Muscle layer of duodenum (tissue), 2 donors: ENCODE results near the gene UTP14A.
A peak's percentile ranks its signal among the peaks of the same experiment; 100 is the strongest.

Experiments
- H3K27ac ChIP-seq: one replicate; pipeline ENCODE4 v1.7.0; 2013; ENCODE audit warnings: mild to moderate bottlenecking, low read length
- H3K27me3 ChIP-seq: one replicate; pipeline ENCODE4 v1.7.0; 2013; ENCODE audit warnings: low read depth, mild to moderate bottlenecking, control low read depth, low read length
- H3K36me3 ChIP-seq, 2 donors: one replicate each; pipeline ENCODE4 v1.7.0; 2013; ENCODE audit warnings: low read length in 2 of 2, control low read depth in 1 of 2, mild to moderate bottlenecking in 1 of 2; ENCODE audit not compliant: insufficient read depth in 2 of 2, control insufficient read depth in 1 of 2
- H3K4me1 ChIP-seq, 2 donors: one replicate each; pipeline ENCODE4 v1.7.0; 2013; ENCODE audit warnings: low read length in 2 of 2, mild to moderate bottlenecking in 2 of 2, control low read depth in 1 of 2, moderate library complexity in 1 of 2; ENCODE audit not compliant: insufficient read depth in 2 of 2, control insufficient read depth in 1 of 2
- H3K4me3 ChIP-seq, 2 donors: one replicate each; pipeline ENCODE4 v1.7.0; 2013; ENCODE audit warnings: low read length in 2 of 2, low read depth in 1 of 2, mild to moderate bottlenecking in 1 of 2
- H3K9me3 ChIP-seq, 2 donors: one replicate each; pipeline ENCODE4 v1.7.0; 2013; ENCODE audit warnings: low read length in 2 of 2, control low read depth in 1 of 2, mild to moderate bottlenecking in 1 of 2; ENCODE audit not compliant: control insufficient read depth in 1 of 2
- donor health status: healthy.

UTP14A gene

GRCh38 chrX:129931411-129932015, 25.5 kb downstream of the UTP14A start:
- H3K9me3 ChIP-seq: no peaks in the 10 kb centered on the region
- no peaks in the 10 kb centered on the region for H3K27me3 ChIP-seq
- H3K27ac ChIP-seq: peak overlapping the region; percentile 63
- no peaks in the 10 kb centered on the region for H3K4me1 ChIP-seq
- peak overlapping the region; percentile 67 to 68 for H3K4me3 ChIP-seq
- peaks cover 8 to 9% of the 10 kb centered on the region in 2 donors for H3K36me3 ChIP-seq

GRCh38 chrX:129932016-129932820, 26.3 kb downstream of the UTP14A start:
- peaks cover 1 to 5% of the 10 kb centered on the region in 2 donors for H3K36me3 ChIP-seq
- H3K27ac ChIP-seq: peak overlapping the region; percentile 63
- no peaks in the 10 kb centered on the region for H3K9me3 ChIP-seq
- no peaks in the 10 kb centered on the region for H3K27me3 ChIP-seq
- peak overlapping the region; percentile 44 to 67 for H3K4me3 ChIP-seq
- no peaks in the 10 kb centered on the region for H3K4me1 ChIP-seq

GRCh38 chrX:129932821-129933321, 26.9 kb downstream of the UTP14A start:
- H3K27ac ChIP-seq: no peak overlapping the region
- H3K4me3 ChIP-seq: peak overlapping the region in 1 of 2 donors; percentile 44
- no peaks in the 10 kb centered on the region for H3K27me3 ChIP-seq
- no peaks in the 10 kb centered on the region for H3K9me3 ChIP-seq
- H3K4me1 ChIP-seq: no peaks in the 10 kb centered on the region
- peaks cover 0 to under 1% of the 10 kb centered on the region in 2 donors for H3K36me3 ChIP-seq

GRCh38 chrX:129933700-129934099, 27.7 kb downstream of the UTP14A start:
- no peaks in the 10 kb centered on the region for H3K4me1 ChIP-seq
- no peaks in the 10 kb centered on the region for H3K27me3 ChIP-seq
- H3K36me3 ChIP-seq: no peaks in the 10 kb centered on the region
- H3K4me3 ChIP-seq: no peak overlapping the region
- H3K9me3 ChIP-seq: no peaks in the 10 kb centered on the region
- no peak overlapping the region for H3K27ac ChIP-seq

- Histone ChIP-seq H3K36me3 (no peaks in the 10 kb centered on the region), H3K27ac (no peak overlapping the region), H3K27me3 (no peaks in the 10 kb centered on the region), H3K4me3 (no peak overlapping the region), H3K9me3 (no peaks in the 10 kb centered on the region), H3K4me1 (no peaks in the 10 kb centered on the region)
Observed at GRCh38 chrX:129934461-129934860, 28.5 kb downstream of the UTP14A start.

GRCh38 chrX:129934952-129935351, 29.0 kb downstream of the UTP14A start:
- no peak overlapping the region for H3K27ac ChIP-seq
- no peaks in the 10 kb centered on the region for H3K27me3 ChIP-seq
- no peak overlapping the region for H3K4me3 ChIP-seq
- no peaks in the 10 kb centered on the region for H3K36me3 ChIP-seq
- no peaks in the 10 kb centered on the region for H3K4me1 ChIP-seq
- no peaks in the 10 kb centered on the region for H3K9me3 ChIP-seq

GRCh38 chrX:129938081-129938480, 32.1 kb downstream of the UTP14A start:
- no peak overlapping the region for H3K4me3 ChIP-seq
- no peaks in the 10 kb centered on the region for H3K36me3 ChIP-seq
- H3K27ac ChIP-seq: no peak overlapping the region
- no peaks in the 10 kb centered on the region for H3K4me1 ChIP-seq
- no peaks in the 10 kb centered on the region for H3K9me3 ChIP-seq
- H3K27me3 ChIP-seq: no peaks in the 10 kb centered on the region

GRCh38 chrX:129939986-129940385, 34.0 kb downstream of the UTP14A start:
- no peak overlapping the region for H3K27ac ChIP-seq
- H3K9me3 ChIP-seq: no peaks in the 10 kb centered on the region
- H3K4me1 ChIP-seq: no peaks in the 10 kb centered on the region
- no peaks in the 10 kb centered on the region for H3K27me3 ChIP-seq
- H3K4me3 ChIP-seq: no peak overlapping the region
- no peaks in the 10 kb centered on the region for H3K36me3 ChIP-seq

- H3K27me3 ChIP-seq: no peaks in the 10 kb centered on the region
- H3K4me3 ChIP-seq: no peak overlapping the region
- H3K27ac ChIP-seq: no peak overlapping the region
- H3K36me3 ChIP-seq: no peaks in the 10 kb centered on the region
- no peaks in the 10 kb centered on the region for H3K4me1 ChIP-seq
- H3K9me3 ChIP-seq: no peaks in the 10 kb centered on the region
Observed at GRCh38 chrX:129940721-129941120, 34.8 kb downstream of the UTP14A start.

GRCh38 chrX:129945131-129945530, 39.2 kb downstream of the UTP14A start:
- Histone ChIP-seq H3K36me3 (no peaks in the 10 kb centered on the region), H3K9me3 (no peaks in the 10 kb centered on the region), H3K27me3 (no peaks in the 10 kb centered on the region), H3K4me1 (no peaks in the 10 kb centered on the region), H3K4me3 (no peak overlapping the region), H3K27ac (no peak overlapping the region)

- H3K36me3 ChIP-seq: no peaks in the 10 kb centered on the region
- peak overlapping the region in 1 of 2 donors; percentile 50 for H3K4me3 ChIP-seq
- no peak overlapping the region for H3K27ac ChIP-seq
- H3K9me3 ChIP-seq: no peaks in the 10 kb centered on the region
- no peaks in the 10 kb centered on the region for H3K27me3 ChIP-seq
- H3K4me1 ChIP-seq: peaks cover 0 to 3% of the 10 kb centered on the region in 2 donors
Observed at GRCh38 chrX:129953334-129953648, 47.3 kb downstream of the UTP14A start.
